ENCODE results near the gene ACY1. TPM values are rescaled to one million over a fixed set of nuclear protein-coding genes. Genes with fewer than 3 reads are reported as not detected.

Gene ACY1
- polyA plus RNA-seq, 1 experiment: 55.7 TPM

GRCh38 chr3:51961602-51962569, 21.4 kb upstream of the ACY1 start:
- ChIA-PET CTCF (interaction anchor here (2.1 to 6.1 kb wide), 2 partner anchors 13 to 20 kb away, joined by 10 to 37 read pairs; partner anchors contain the start of genes ABHD14A, ABHD14B, PARP3 and RRP9), POLR2A (no interaction called here)
- H3K36me3 ChIP-seq (ENCODE audit: control insufficient read depth, insufficient read depth, low read length): peaks cover 25% of the 10 kb centered on the region
- H3K4me3 ChIP-seq (ENCODE audit: low read depth, low read length): no peak overlapping the region
- DNase-seq (ENCODE audit: low read depth): no peak
- no peak for TF ChIP-seq CTCF (IDR thresholded peaks at IDR 0.05; ENCODE audit: insufficient read depth, low read depth, low read length)
- no peaks in the 10 kb centered on the region for H3K27me3 ChIP-seq (ENCODE audit: control insufficient read depth, insufficient read depth, low read length)

GRCh38 chr3:51962854-51963530, 20.3 kb upstream of the ACY1 start:
- Histone ChIP-seq H3K27me3 (ENCODE audit: control insufficient read depth, insufficient read depth, low read length) (no peaks in the 10 kb centered on the region), H3K4me3 (ENCODE audit: low read depth, low read length) (no peak overlapping the region), H3K36me3 (ENCODE audit: control insufficient read depth, insufficient read depth, low read length) (peaks cover 18% of the 10 kb centered on the region)
- TF ChIP-seq CTCF (IDR thresholded peaks at IDR 0.05; ENCODE audit: insufficient read depth, low read depth, low read length): no peak
- CTCF ChIA-PET: interaction anchor here (1.1 to 6.1 kb wide), 3 partner anchors 12 to 41 kb away, joined by 4 to 37 read pairs (median 10); partner anchors contain the start of genes ABHD14A, ABHD14B, PARP3 and RRP9
- POLR2A ChIA-PET: no interaction called here
- DNase-seq (ENCODE audit: low read depth): no peak

- no peak for DNase-seq (ENCODE audit: low read depth)
Measured at GRCh38 chr3:51963951-51964451, 19.3 kb upstream of the ACY1 start.

GRCh38 chr3:51964521-51964920, 18.8 kb upstream of the ACY1 start:
- no peak overlapping the region for H3K4me3 ChIP-seq (ENCODE audit: low read depth, low read length)
- H3K27me3 ChIP-seq (ENCODE audit: control insufficient read depth, insufficient read depth, low read length): no peaks in the 10 kb centered on the region
- H3K36me3 ChIP-seq (ENCODE audit: control insufficient read depth, insufficient read depth, low read length): peaks cover 16% of the 10 kb centered on the region
- CTCF ChIA-PET: interaction anchor here (3.4 to 6.1 kb wide), 2 partner anchors 10 to 23 kb away, joined by 16 to 37 read pairs; partner anchors contain the start of genes ABHD14A, ABHD14B, PARP3 and RRP9
- POLR2A ChIA-PET: no interaction called here
- TF ChIP-seq CTCF (IDR thresholded peaks at IDR 0.05; ENCODE audit: insufficient read depth, low read depth, low read length): no peak
- DNase-seq (ENCODE audit: low read depth): no peak

More at GRCh38 chr3:51963951-51964451, 19.3 kb upstream of the ACY1 start:
- ChIA-PET CTCF (interaction anchor here (3.4 to 6.1 kb wide), 2 partner anchors 11 to 22 kb away, joined by 16 to 37 read pairs; partner anchors contain the start of genes ABHD14A, ABHD14B, PARP3 and RRP9), POLR2A (no interaction called here)
- Histone ChIP-seq H3K4me3 (ENCODE audit: low read depth, low read length) (no peak overlapping the region), H3K27me3 (ENCODE audit: control insufficient read depth, insufficient read depth, low read length) (no peaks in the 10 kb centered on the region), H3K36me3 (ENCODE audit: control insufficient read depth, insufficient read depth, low read length) (peaks cover 16% of the 10 kb centered on the region)
- no peak for TF ChIP-seq CTCF (IDR thresholded peaks at IDR 0.05; ENCODE audit: insufficient read depth, low read depth, low read length)
